Neural progenitor cell (in vitro differentiated cells): ENCODE data around the gene FAM149A.

Experiments
- CTCF ChIP-seq: fragments of 200-600 bp; sonication (generic); IDR thresholded peaks from 2 replicates; pipeline ENCODE4 v1.5.1; 2017; ENCODE audit warnings: antibody characterized with exemption, mild to moderate bottlenecking
- EZH2 ChIP-seq: fragments of 200-600 bp; sonication (generic); IDR thresholded peaks from 2 replicates; pipeline ENCODE4 v1.6.1; 2017; ENCODE audit warnings: antibody characterized with exemption, mild to moderate bottlenecking, moderate library complexity
- EZH2phosphoT487 ChIP-seq: fragments of 200-600 bp; sonication (generic); IDR thresholded peaks from 2 replicates; pipeline ENCODE4 v1.6.1; 2017; ENCODE audit warnings: antibody characterized with exemption

GRCh38 chr4:186192066-186192612, 87.6 kb downstream of the FAM149A start:
- no peak for TF ChIP-seq EZH2phosphoT487
- no peak for TF ChIP-seq CTCF
- no peak for TF ChIP-seq EZH2
